SK-N-SH treated with all-trans-retinoic acid at 6 μM for 48 hours (cell line): ENCODE measurements around the gene FBH1.

Experiments
- ATAC-seq: fragments of 200-7000 bp; cut with Tn5 transposase; 3 replicates; pipeline ENCODE4 v1.9.1; 2020; ENCODE audit warnings: mild to moderate bottlenecking, moderate library complexity
- ARNTL ChIP-seq: fragments of 450-650 bp; formaldehyde crosslinking; IDR thresholded peaks from 2 replicates; pipeline ENCODE4 v1.5.0; 2020; ENCODE audit warnings: low read depth, mild to moderate bottlenecking, moderate library complexity, borderline replicate concordance
- BACH2 ChIP-seq: fragments of 250-450 bp; sonication (Bioruptor Pico); IDR thresholded peaks from 2 replicates; pipeline ENCODE4 v1.9.0; 2021; ENCODE audit warnings: mild to moderate bottlenecking, borderline replicate concordance
- CREB5 ChIP-seq: fragments of 250-450 bp; sonication (Bioruptor Pico); IDR thresholded peaks from 2 replicates; pipeline ENCODE4 v1.5.1; 2020; ENCODE audit warnings: low read depth, mild to moderate bottlenecking, moderate library complexity
- CSDC2 ChIP-seq: fragments of 250-450 bp; sonication (Bioruptor Pico); IDR thresholded peaks from 2 replicates; pipeline ENCODE4 v1.5.0; 2020; ENCODE audit warnings: mild to moderate bottlenecking, moderate library complexity
- CSRNP3 ChIP-seq: fragments of 250-450 bp; sonication (Bioruptor Pico); IDR thresholded peaks from 2 replicates; pipeline ENCODE4 v1.5.1; 2021; ENCODE audit warnings: mild to moderate bottlenecking, moderate library complexity
- ESRRG ChIP-seq: fragments of 250-450 bp; sonication (Bioruptor Pico); IDR thresholded peaks from 2 replicates; pipeline ENCODE4 v1.6.1; 2021; ENCODE audit warnings: mild to moderate bottlenecking
- GLIS3 ChIP-seq: fragments of 250-450 bp; sonication (Bioruptor Pico); IDR thresholded peaks from 2 replicates; pipeline ENCODE4 v1.5.0; 2020; ENCODE audit warnings: mild to moderate bottlenecking, moderate library complexity
- ISL1 ChIP-seq: fragments of 250-450 bp; sonication (Bioruptor Pico); IDR thresholded peaks from 2 replicates; pipeline ENCODE4 v2.1.2; 2022; ENCODE audit warnings: mild to moderate bottlenecking, moderate library complexity
- OSR1 ChIP-seq: fragments of 250-450 bp; sonication (Bioruptor Pico); IDR thresholded peaks from 2 replicates; pipeline ENCODE4 v1.8.0; 2022; ENCODE audit warnings: moderate library complexity, mild to moderate bottlenecking, inconsistent platforms
- PATZ1 ChIP-seq: fragments of 250-450 bp; sonication (Bioruptor Pico); IDR thresholded peaks from 2 replicates; pipeline ENCODE4 v1.8.0; 2020; ENCODE audit warnings: mild to moderate bottlenecking, moderate library complexity, borderline replicate concordance
- POU6F1 ChIP-seq: fragments of 250-450 bp; sonication (Bioruptor Pico); IDR thresholded peaks from 2 replicates; pipeline ENCODE4 v1.8.0; 2021; ENCODE audit warnings: low read depth, mild to moderate bottlenecking, moderate library complexity, borderline replicate concordance
- PPARA ChIP-seq: fragments of 250-450 bp; sonication (Bioruptor Pico); IDR thresholded peaks from 2 replicates; pipeline ENCODE4 v1.5.0; 2020; ENCODE audit warnings: mild to moderate bottlenecking, borderline replicate concordance
- RARB ChIP-seq: fragments of 250-450 bp; sonication (Bioruptor Pico); IDR thresholded peaks from 2 replicates; pipeline ENCODE4 v1.8.0; 2021; ENCODE audit warnings: mild to moderate bottlenecking, moderate library complexity
- SNAI2 ChIP-seq: fragments of 250-450 bp; sonication (Bioruptor Pico); IDR thresholded peaks from 2 replicates; pipeline ENCODE4 v1.5.0; 2020; ENCODE audit warnings: mild to moderate bottlenecking, moderate library complexity
- TOX ChIP-seq: fragments of 250-450 bp; sonication (Bioruptor Pico); IDR thresholded peaks from 2 replicates; pipeline ENCODE4 v1.8.0; 2021; ENCODE audit warnings: mild to moderate bottlenecking, moderate library complexity, borderline replicate concordance
- TSHZ2 ChIP-seq: fragments of 250-450 bp; sonication (Bioruptor Pico); IDR thresholded peaks from 2 replicates; pipeline ENCODE4 v1.5.0; 2020; ENCODE audit warnings: mild to moderate bottlenecking, moderate library complexity
- ZC3H10 ChIP-seq: fragments of 250-450 bp; sonication (Bioruptor Pico); IDR thresholded peaks from 2 replicates; pipeline ENCODE4 v1.5.1; 2021; ENCODE audit warnings: mild to moderate bottlenecking, moderate library complexity
- ZFP3 ChIP-seq: fragments of 250-450 bp; sonication (Bioruptor Pico); IDR thresholded peaks from 2 replicates; pipeline ENCODE4 v1.5.0; 2020; ENCODE audit warnings: mild to moderate bottlenecking, moderate library complexity
- ZFP30 ChIP-seq: fragments of 450-650 bp; formaldehyde crosslinking; IDR thresholded peaks from 2 replicates; pipeline ENCODE4 v1.5.0; 2022; ENCODE audit warnings: mild to moderate bottlenecking, moderate library complexity
- ZNF565 ChIP-seq: fragments of 450-650 bp; formaldehyde crosslinking; conservative IDR thresholded peaks from 2 replicates; pipeline ENCODE4 v1.5.0; 2020; ENCODE audit warnings: low read depth, mild to moderate bottlenecking, moderate library complexity
- ZNF70 ChIP-seq: fragments of 450-650 bp; formaldehyde crosslinking; IDR thresholded peaks from 2 replicates; pipeline ENCODE4 v1.5.0; 2020; ENCODE audit warnings: mild to moderate bottlenecking, moderate library complexity
- ZNF8 ChIP-seq: fragments of 450-650 bp; formaldehyde crosslinking; IDR thresholded peaks from 2 replicates; pipeline ENCODE4 v1.5.0; 2020; ENCODE audit warnings: mild to moderate bottlenecking, moderate library complexity

The FBH1 gene

GRCh38 chr10:5898163-5898562 lies 8.1 kb downstream of the FBH1 start:
- TF ChIP-seq CREB5 (CRISPR knock-in tag) (no peak), CSRNP3 (CRISPR knock-in tag) (no peak), TOX (CRISPR knock-in tag) (no peak)
- no peak for ATAC-seq

GRCh38 chr10:5900247-5900646 lies 10.2 kb downstream of the FBH1 start:
- no peak for ATAC-seq
- TF ChIP-seq ESRRG (CRISPR knock-in tag): no peak
- no peak for TF ChIP-seq PATZ1 (CRISPR knock-in tag)
- no peak for TF ChIP-seq TOX (CRISPR knock-in tag)
- no peak for TF ChIP-seq GLIS3 (CRISPR knock-in tag)
- TF ChIP-seq ARNTL (CRISPR knock-in tag): no peak
- no peak for TF ChIP-seq RARB (CRISPR knock-in tag)
- TF ChIP-seq ZC3H10 (CRISPR knock-in tag): no peak
- TF ChIP-seq POU6F1: no peak
- no peak for TF ChIP-seq ZNF70 (CRISPR knock-in tag)
- no peak for TF ChIP-seq PPARA (CRISPR knock-in tag)

- no peak for TF ChIP-seq SNAI2 (CRISPR knock-in tag)
- no peak for TF ChIP-seq BACH2 (CRISPR knock-in tag)
- no peak for TF ChIP-seq ZNF565 (CRISPR knock-in tag)
- no peak for TF ChIP-seq OSR1 (CRISPR knock-in tag)
- no peak for TF ChIP-seq ZNF70 (CRISPR knock-in tag)
- TF ChIP-seq ISL1 (CRISPR knock-in tag): no peak
- TF ChIP-seq ESRRG (CRISPR knock-in tag): no peak
- no peak for TF ChIP-seq RARB (CRISPR knock-in tag)
- no peak for TF ChIP-seq ZFP30 (CRISPR knock-in tag)
- TF ChIP-seq CSDC2 (CRISPR knock-in tag): no peak
- TF ChIP-seq ZFP3 (CRISPR knock-in tag): no peak
- no peak for TF ChIP-seq GLIS3 (CRISPR knock-in tag)
- no peak for TF ChIP-seq CREB5 (CRISPR knock-in tag)
- no peak for TF ChIP-seq CSRNP3 (CRISPR knock-in tag)
- TF ChIP-seq ZC3H10 (CRISPR knock-in tag): no peak
- no peak for TF ChIP-seq POU6F1
- TF ChIP-seq TOX (CRISPR knock-in tag): no peak
- TF ChIP-seq TSHZ2 (CRISPR knock-in tag): no peak
- TF ChIP-seq ZNF8 (CRISPR knock-in tag): no peak
- no peak for ATAC-seq
These were observed 12.7 kb downstream of the FBH1 start for GRCh38 chr10:5902511-5903274.
